GM12873 (cell line): ENCODE results near the gene EXO1.

Source experiments
- CTCF ChIP-seq: IDR thresholded peaks from 2 replicates; pipeline ENCODE4 v1.5.1; 2012; ENCODE audit warnings: low read depth, mild to moderate bottlenecking, moderate library complexity, low read length, control low read depth; ENCODE audit not compliant: insufficient read depth; ENCODE audit errors: missing control alignments

The EXO1 gene

DNA sequence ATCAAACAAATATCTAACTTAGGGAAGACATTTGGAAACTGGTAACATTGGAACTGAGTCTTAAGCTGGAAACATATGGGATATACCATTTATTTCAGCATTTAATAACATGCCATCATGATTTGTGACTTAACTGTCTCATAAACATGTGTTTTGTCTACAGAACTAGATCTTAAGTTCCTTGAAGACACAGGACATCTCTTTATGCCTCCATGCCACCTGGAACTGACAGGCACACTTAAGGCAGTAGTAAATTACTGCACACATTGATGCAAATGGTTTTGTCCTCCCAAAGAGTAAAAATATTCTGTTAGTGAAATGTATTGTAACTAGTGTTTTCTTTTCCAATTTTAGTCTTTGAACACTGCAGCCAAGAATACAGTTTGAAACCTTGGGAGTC is 1.6 kb upstream of the EXO1 start:
- TF ChIP-seq CTCF, result no peak

DNA sequence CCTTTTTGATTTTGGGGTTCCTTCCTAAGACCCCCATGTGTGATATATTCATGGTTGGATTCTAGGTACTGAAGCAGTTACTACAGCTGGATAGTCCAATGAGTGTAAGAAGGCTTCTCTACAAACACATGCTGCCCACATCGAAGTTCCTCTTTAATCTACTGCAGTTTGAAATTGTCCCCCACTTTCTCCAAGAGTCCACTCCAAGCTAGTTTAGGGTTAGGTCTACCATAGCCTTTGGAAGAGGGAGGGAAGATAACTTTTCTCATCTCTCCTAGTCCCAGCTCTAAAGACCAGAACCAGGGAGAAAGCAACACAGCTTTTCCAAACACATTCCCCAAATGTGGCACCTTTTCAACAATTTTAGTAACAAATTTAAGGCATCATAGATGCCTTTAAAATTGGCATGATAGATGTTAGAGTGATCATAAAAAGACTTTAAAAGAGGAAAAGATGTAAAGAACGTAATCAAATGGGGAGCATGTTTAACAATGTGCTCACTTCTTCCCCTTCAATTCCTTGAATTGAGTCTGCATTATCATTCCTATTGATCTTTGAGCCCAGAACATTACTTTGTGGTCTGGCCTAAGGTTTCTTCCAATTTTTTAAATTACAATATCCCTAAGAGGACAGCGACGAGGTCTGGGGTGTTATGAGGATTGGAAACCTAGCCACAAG is 1.0 kb upstream of the EXO1 start:
- TF ChIP-seq CTCF, result no peak

- no peak for TF ChIP-seq CTCF
Measured at GRCh38 chr1:241847540-241847795, 536 bp upstream of the EXO1 start.

GRCh38 chr1:241848686-241849344 is 811 bp downstream of the EXO1 start:
- no peak for TF ChIP-seq CTCF

GRCh38 chr1:241849345-241849695 is 1.3 kb downstream of the EXO1 start:
- no peak for TF ChIP-seq CTCF

GRCh38 chr1:241857131-241857530 is 9.1 kb downstream of the EXO1 start:
- TF ChIP-seq CTCF, result no peak

GRCh38 chr1:241860922-241861321 is 12.9 kb downstream of the EXO1 start:
- no peak for TF ChIP-seq CTCF
